ENCODE data around the gene SMAD1.

Gene SMAD1

GRCh38 chr4:145452447-145453162 is 29.0 kb upstream of the SMAD1 start:
- no peak for DNase-seq (ENCODE audit: extremely low read depth, insufficient read length)
- TF ChIP-seq CTCF (IDR thresholded peaks at IDR 0.05; ENCODE audit: insufficient read depth, low read length, poor library complexity, severe bottlenecking), result no peak
- Histone ChIP-seq H3K36me3 (ENCODE audit: control insufficient read depth, insufficient read depth, low read length) (no peaks in the 10 kb centered on the region), H3K27me3 (replicated peaks; ENCODE audit: control insufficient read depth, insufficient read depth, low read length) (no peaks in the 10 kb centered on the region; the same call in 1 of the 2 replicates), H3K4me3 (replicated peaks; ENCODE audit: low read depth, low read length) (no peak overlapping the region)

GRCh38 chr4:145453163-145453520 is 28.5 kb upstream of the SMAD1 start:
- H3K27me3 ChIP-seq (replicated peaks; ENCODE audit: control insufficient read depth, insufficient read depth, low read length), result no peaks in the 10 kb centered on the region; the same call in 1 of the 2 replicates
- no peak for DNase-seq (ENCODE audit: extremely low read depth, insufficient read length)
- H3K4me3 ChIP-seq (replicated peaks; ENCODE audit: low read depth, low read length), result no peak overlapping the region
- no peak for TF ChIP-seq CTCF (IDR thresholded peaks at IDR 0.05; ENCODE audit: insufficient read depth, low read length, poor library complexity, severe bottlenecking)
- no peaks in the 10 kb centered on the region for H3K36me3 ChIP-seq (ENCODE audit: control insufficient read depth, insufficient read depth, low read length)

GRCh38 chr4:145473203-145473602 is 8.4 kb upstream of the SMAD1 start:
- H3K4me3 ChIP-seq (replicated peaks; ENCODE audit: low read depth, low read length), result no peak overlapping the region
- no peak for TF ChIP-seq CTCF (IDR thresholded peaks at IDR 0.05; ENCODE audit: insufficient read depth, low read length, poor library complexity, severe bottlenecking)
- no peak for DNase-seq (ENCODE audit: extremely low read depth, insufficient read length)
- no peaks in the 10 kb centered on the region for H3K27me3 ChIP-seq (replicated peaks; ENCODE audit: control insufficient read depth, insufficient read depth, low read length)
- H3K36me3 ChIP-seq (ENCODE audit: control insufficient read depth, insufficient read depth, low read length), result no peaks in the 10 kb centered on the region

GRCh38 chr4:145480257-145480656 is 1.4 kb upstream of the SMAD1 start:
- H3K4me3 ChIP-seq (replicated peaks; ENCODE audit: low read depth, low read length), result no peak overlapping the region
- no peak for DNase-seq (ENCODE audit: extremely low read depth, insufficient read length)
- H3K36me3 ChIP-seq (ENCODE audit: control insufficient read depth, insufficient read depth, low read length), result no peaks in the 10 kb centered on the region
- no peak for TF ChIP-seq CTCF (IDR thresholded peaks at IDR 0.05; ENCODE audit: insufficient read depth, low read length, poor library complexity, severe bottlenecking)
- no peaks in the 10 kb centered on the region for H3K27me3 ChIP-seq (replicated peaks; ENCODE audit: control insufficient read depth, insufficient read depth, low read length)

- TF ChIP-seq CTCF (IDR thresholded peaks at IDR 0.05; ENCODE audit: insufficient read depth, low read length, poor library complexity, severe bottlenecking), result no peak
- no peaks in the 10 kb centered on the region for H3K27me3 ChIP-seq (replicated peaks; ENCODE audit: control insufficient read depth, insufficient read depth, low read length)
- no peak for DNase-seq (ENCODE audit: extremely low read depth, insufficient read length)
- H3K4me3 ChIP-seq (replicated peaks; ENCODE audit: low read depth, low read length), result peak overlapping the region; percentile 69
- H3K36me3 ChIP-seq (ENCODE audit: control insufficient read depth, insufficient read depth, low read length), result no peaks in the 10 kb centered on the region
Measured at GRCh38 chr4:145481942-145482208, 222 bp downstream of the SMAD1 start.

Data from GM06990 (cell line).